Measurements from ENCODE around the gene CCDC33.
"Not testable (repeated sequence)": the region's sequence is repeated elsewhere in the genome, so short reads cannot be mapped to it uniquely, and the experiment has no call there.

Gene CCDC33

GRCh38 chr15:74352393-74352910, 116.3 kb downstream of the CCDC33 start:
- TF ChIP-seq ZFP30 (CRISPR knock-in tag; IDR thresholded peaks at IDR 0.05), result no peak
- no peak for TF ChIP-seq POU6F1 (CRISPR knock-in tag; IDR thresholded peaks at IDR 0.05; ENCODE audit: borderline replicate concordance, low read depth)
- TF ChIP-seq TOX (CRISPR knock-in tag; IDR thresholded peaks at IDR 0.05; ENCODE audit: borderline replicate concordance), result no peak
- TF ChIP-seq BACH2 (CRISPR knock-in tag; IDR thresholded peaks at IDR 0.05; ENCODE audit: borderline replicate concordance), result no peak
- TF ChIP-seq ZNF8 (CRISPR knock-in tag; IDR thresholded peaks at IDR 0.05), result no peak
- TF ChIP-seq CSDC2 (CRISPR knock-in tag; IDR thresholded peaks at IDR 0.05), result no peak
- no peak for TF ChIP-seq TSHZ2 (CRISPR knock-in tag; IDR thresholded peaks at IDR 0.05)
- TF ChIP-seq CSRNP3 (CRISPR knock-in tag; IDR thresholded peaks at IDR 0.05), result no peak
- no peak for ATAC-seq

- not testable (repeated sequence) for ATAC-seq
Measured at GRCh38 chr15:74353992-74354391, 117.9 kb downstream of the CCDC33 start.

- ATAC-seq, result not testable (repeated sequence)
Measured at GRCh38 chr15:74356050-74356449, 119.9 kb downstream of the CCDC33 start.

GRCh38 chr15:74357514-74357913, 121.4 kb downstream of the CCDC33 start:
- ATAC-seq, result not testable (repeated sequence)

GRCh38 chr15:74359376-74359775, 123.2 kb downstream of the CCDC33 start:
- not testable (repeated sequence) for ATAC-seq

- not testable (repeated sequence) for ATAC-seq
Measured at GRCh38 chr15:74360855-74361254, 124.7 kb downstream of the CCDC33 start.

GRCh38 chr15:74362482-74362881, 126.4 kb downstream of the CCDC33 start:
- no peak for ATAC-seq
- TF ChIP-seq TOX (CRISPR knock-in tag; IDR thresholded peaks at IDR 0.05; ENCODE audit: borderline replicate concordance) (no peak), SNAI2 (CRISPR knock-in tag; IDR thresholded peaks at IDR 0.05) (no peak), CREB5 (CRISPR knock-in tag; IDR thresholded peaks at IDR 0.05; ENCODE audit: low read depth) (no peak), ZNF565 (CRISPR knock-in tag; conservative IDR thresholded peaks at IDR 0.05; ENCODE audit: low read depth) (no peak), ZNF70 (CRISPR knock-in tag; IDR thresholded peaks at IDR 0.05) (no peak), ZC3H10 (CRISPR knock-in tag; IDR thresholded peaks at IDR 0.05) (no peak), OSR1 (CRISPR knock-in tag; IDR thresholded peaks at IDR 0.05) (no peak), RARB (CRISPR knock-in tag; IDR thresholded peaks at IDR 0.05) (no peak), ISL1 (CRISPR knock-in tag; IDR thresholded peaks at IDR 0.05) (no peak), PATZ1 (CRISPR knock-in tag; IDR thresholded peaks at IDR 0.05; ENCODE audit: borderline replicate concordance) (no peak), ZFP30 (CRISPR knock-in tag; IDR thresholded peaks at IDR 0.05) (no peak), CSRNP3 (CRISPR knock-in tag; IDR thresholded peaks at IDR 0.05) (no peak), TSHZ2 (CRISPR knock-in tag; IDR thresholded peaks at IDR 0.05) (no peak), ZNF8 (CRISPR knock-in tag; IDR thresholded peaks at IDR 0.05) (no peak)

Data from SK-N-SH treated with all-trans-retinoic acid at 6 μM for 48 hours (cell line).